SU-DHL-6 (cell line): Measurements from ENCODE around the gene IFNL2.
"Not testable (repeated sequence)": the region's sequence is repeated elsewhere in the genome, so short reads cannot be mapped to it uniquely, and the experiment has no call there.

Source experiments
- H2AFZ ChIP-seq: fragments of 200-600 bp; sonication (generic); 2 replicates; pipeline ENCODE4 v1.6.1; 2014; ENCODE audit warnings: low read depth, mild to moderate bottlenecking, moderate library complexity, mixed read lengths, antibody characterized with exemption, low read length; ENCODE audit not compliant: severe bottlenecking
- H3F3A ChIP-seq: fragments of 200-600 bp; shearing (Covaris generic); 2 replicates; pipeline ENCODE4 v1.6.0; 2016; ENCODE audit warnings: antibody characterized with exemption, mild to moderate bottlenecking; ENCODE audit not compliant: insufficient read depth
- H3K27ac ChIP-seq: fragments of 200-600 bp; sonication (generic); 2 replicates; pipeline ENCODE4 v1.5.1; 2016; ENCODE audit warnings: low read depth, mild to moderate bottlenecking, low read length, moderate library complexity, mixed read lengths
- H3K27me3 ChIP-seq: fragments of 200-600 bp; sonication (generic), shearing (Covaris generic); 2 replicates; pipeline ENCODE4 v1.6.0; 2014; ENCODE audit warnings: mild to moderate bottlenecking, low read length
- H3K36me3 ChIP-seq: fragments of 200-600 bp; sonication (generic); 2 replicates; pipeline ENCODE4 v1.6.1; 2014; ENCODE audit warnings: mild to moderate bottlenecking, low read length, mixed read lengths
- H3K4me2 ChIP-seq: fragments of 300-600, 200-600 bp; shearing (Covaris generic), sonication (generic); 2 replicates; pipeline ENCODE4 v1.6.0; 2014; ENCODE audit warnings: low read length, low read depth, mild to moderate bottlenecking; ENCODE audit not compliant: poor library complexity, severe bottlenecking
- H3K4me3 ChIP-seq: fragments of 200-600 bp; sonication (generic); 2 replicates; pipeline ENCODE4 v1.5.1; 2014; ENCODE audit warnings: antibody characterized with exemption, low read length, mild to moderate bottlenecking, mixed read lengths; ENCODE audit not compliant: insufficient read depth, poor library complexity, severe bottlenecking
- H3K79me2 ChIP-seq: fragments of 200-600 bp; sonication (generic); 2 replicates; pipeline ENCODE4 v1.6.1; 2014; ENCODE audit warnings: mild to moderate bottlenecking, low read length, moderate library complexity; ENCODE audit not compliant: insufficient read depth
- H3K9ac ChIP-seq: fragments of 200-600 bp; sonication (generic); 2 replicates; pipeline ENCODE4 v1.7.0; 2014; ENCODE audit warnings: mild to moderate bottlenecking, low read length
- H3K9me2 ChIP-seq: fragments of 200-600 bp; sonication (generic); replicated peaks from 2 replicates; pipeline ENCODE4 v1.6.1; 2014; ENCODE audit warnings: low read length; ENCODE audit not compliant: insufficient read depth
- H3K9me3 ChIP-seq: fragments of 200-600 bp; sonication (generic); 2 replicates; pipeline ENCODE4 v1.6.1; 2014; ENCODE audit warnings: low read length, mixed read lengths; ENCODE audit not compliant: insufficient read depth
- H4K20me1 ChIP-seq: fragments of 200-600 bp; sonication (generic); 2 replicates; pipeline ENCODE4 v1.6.1; 2014; ENCODE audit warnings: low read depth, mild to moderate bottlenecking, antibody characterized with exemption, low read length, moderate library complexity, mixed read lengths
- EZH2phosphoT487 ChIP-seq: fragments of 200-600 bp; sonication (generic), shearing (Covaris generic); conservative IDR thresholded peaks from 2 replicates; pipeline ENCODE4 v1.6.1; 2018; ENCODE audit warnings: mild to moderate bottlenecking, antibody characterized with exemption, low read length, moderate library complexity, mixed read lengths
- TF ChIP-seq, protein P1 (sequence below): fragments of 200-600 bp; sonication (generic); IDR thresholded peaks from one replicate; pipeline ENCODE4 v1.5.1; 2017; ENCODE audit warnings: antibody characterized with exemption, mild to moderate bottlenecking, low read length, moderate library complexity; ENCODE audit not compliant: insufficient read depth, poor library complexity, severe bottlenecking

IFNL2 gene

DNA sequence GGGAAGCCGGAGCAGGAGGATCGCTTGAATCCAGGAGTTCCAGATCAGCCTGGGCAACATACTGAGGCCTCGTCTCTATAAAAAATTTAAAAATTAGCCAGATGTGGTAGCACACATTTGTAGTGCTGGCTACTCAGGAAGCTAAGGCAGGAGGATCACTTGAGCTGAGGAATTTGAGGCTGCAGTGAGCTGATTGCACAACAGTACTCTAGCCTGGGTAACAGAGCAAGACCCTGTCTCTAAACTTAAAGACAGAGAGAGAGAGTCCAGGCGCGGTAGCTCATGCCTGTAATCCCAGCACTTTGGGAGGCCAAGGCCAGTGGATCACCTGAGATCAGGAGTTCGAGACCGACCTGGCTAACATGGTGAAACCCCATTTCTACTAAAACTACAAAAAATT, 27.8 kb upstream of the IFNL2 start:
- no peaks in the 10 kb centered on the region for H3K9me2 ChIP-seq
- no peaks in the 10 kb centered on the region for H3K27me3 ChIP-seq
- no peak overlapping the region for H3K4me3 ChIP-seq
- no peak for TF ChIP-seq EZH2phosphoT487
- TF ChIP-seq, protein P1, sequence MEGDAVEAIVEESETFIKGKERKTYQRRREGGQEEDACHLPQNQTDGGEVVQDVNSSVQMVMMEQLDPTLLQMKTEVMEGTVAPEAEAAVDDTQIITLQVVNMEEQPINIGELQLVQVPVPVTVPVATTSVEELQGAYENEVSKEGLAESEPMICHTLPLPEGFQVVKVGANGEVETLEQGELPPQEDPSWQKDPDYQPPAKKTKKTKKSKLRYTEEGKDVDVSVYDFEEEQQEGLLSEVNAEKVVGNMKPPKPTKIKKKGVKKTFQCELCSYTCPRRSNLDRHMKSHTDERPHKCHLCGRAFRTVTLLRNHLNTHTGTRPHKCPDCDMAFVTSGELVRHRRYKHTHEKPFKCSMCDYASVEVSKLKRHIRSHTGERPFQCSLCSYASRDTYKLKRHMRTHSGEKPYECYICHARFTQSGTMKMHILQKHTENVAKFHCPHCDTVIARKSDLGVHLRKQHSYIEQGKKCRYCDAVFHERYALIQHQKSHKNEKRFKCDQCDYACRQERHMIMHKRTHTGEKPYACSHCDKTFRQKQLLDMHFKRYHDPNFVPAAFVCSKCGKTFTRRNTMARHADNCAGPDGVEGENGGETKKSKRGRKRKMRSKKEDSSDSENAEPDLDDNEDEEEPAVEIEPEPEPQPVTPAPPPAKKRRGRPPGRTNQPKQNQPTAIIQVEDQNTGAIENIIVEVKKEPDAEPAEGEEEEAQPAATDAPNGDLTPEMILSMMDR, result no peak
- no peak overlapping the region for H3K4me2 ChIP-seq
- no peak overlapping the region for H3K9ac ChIP-seq
- H3K27ac ChIP-seq, result no peak overlapping the region
- H4K20me1 ChIP-seq, result no peaks in the 10 kb centered on the region
- no peaks in the 10 kb centered on the region for H3F3A ChIP-seq
- no peaks in the 10 kb centered on the region for H3K36me3 ChIP-seq
- H2AFZ ChIP-seq, result no peak overlapping the region
- no peaks in the 10 kb centered on the region for H3K9me3 ChIP-seq
- no peaks in the 10 kb centered on the region for H3K79me2 ChIP-seq

DNA sequence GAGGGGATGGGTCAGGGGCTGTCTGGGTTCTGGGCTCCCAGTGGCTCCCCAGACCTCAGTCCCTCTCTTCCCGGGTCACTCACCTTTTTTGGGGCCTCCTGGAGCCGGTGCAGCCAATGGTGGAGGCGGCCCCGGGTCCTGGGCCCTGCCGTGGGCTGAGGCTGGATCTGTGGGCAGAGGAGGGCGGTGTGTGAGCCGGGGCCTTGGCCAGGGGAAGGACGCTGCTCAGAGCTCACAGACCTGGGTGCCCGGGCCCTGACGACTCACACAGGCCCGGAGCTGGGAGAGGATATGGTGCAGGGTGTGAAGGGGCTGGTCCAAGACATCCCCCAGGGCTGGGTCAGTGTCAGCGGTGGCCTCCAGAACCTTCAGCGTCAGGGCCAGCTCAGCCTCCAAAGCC, 24.5 kb upstream of the IFNL2 start:
- not testable (repeated sequence) for H3K36me3 ChIP-seq, H3F3A ChIP-seq, H3K79me2 ChIP-seq, H3K4me3 ChIP-seq, H3K9me3 ChIP-seq, H2AFZ ChIP-seq, H3K4me2 ChIP-seq, H3K27ac ChIP-seq, H3K27me3 ChIP-seq, H4K20me1 ChIP-seq, H3K9ac ChIP-seq, H3K9me2 ChIP-seq

DNA sequence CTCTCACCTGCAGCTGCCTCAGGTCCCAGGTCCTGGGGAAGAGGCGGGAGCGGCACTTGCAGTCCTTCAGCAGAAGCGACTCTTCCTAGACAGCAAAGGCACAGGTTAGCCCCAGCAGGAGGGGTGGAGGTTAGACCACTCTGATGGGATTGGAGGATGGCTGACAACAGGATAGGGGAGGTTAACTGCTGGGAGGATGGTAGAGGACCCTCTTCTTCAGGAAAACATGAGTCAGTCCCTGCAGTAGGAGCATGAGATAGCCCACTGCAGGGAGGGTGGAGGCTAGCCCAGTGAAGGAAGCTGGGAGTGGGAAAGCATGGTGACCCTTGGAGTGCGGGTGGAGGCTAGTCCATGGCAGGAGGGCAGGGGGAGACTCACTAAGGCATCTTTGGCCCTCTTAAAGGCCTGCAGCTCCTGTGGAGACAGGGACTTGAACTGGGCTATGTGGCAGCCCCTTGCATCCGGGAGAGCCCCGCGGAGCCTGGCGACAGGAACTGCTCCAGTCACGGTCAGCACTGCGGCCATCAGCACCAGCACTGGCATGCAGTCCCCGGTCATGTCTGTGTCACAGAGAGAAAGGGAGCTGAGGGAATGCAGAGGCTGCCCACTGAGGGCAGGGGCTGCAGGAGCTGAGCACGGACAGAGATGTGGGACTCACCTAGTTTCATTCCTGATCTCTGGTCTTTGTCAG, 23.6 kb upstream of the IFNL2 start, which contains the start of gene IFNL3:
Gene IFNL3 (minus strand): TSS at position 597 of the 691 bp plus-strand sequence. CDS start 39 bp downstream, at position 558.
- not testable (repeated sequence) for H4K20me1 ChIP-seq, H3K36me3 ChIP-seq, H3K4me3 ChIP-seq, H3K9me3 ChIP-seq, H3F3A ChIP-seq, H3K79me2 ChIP-seq, H3K27me3 ChIP-seq, H3K4me2 ChIP-seq, H3K9me2 ChIP-seq, H3K9ac ChIP-seq, H3K27ac ChIP-seq, H2AFZ ChIP-seq

DNA sequence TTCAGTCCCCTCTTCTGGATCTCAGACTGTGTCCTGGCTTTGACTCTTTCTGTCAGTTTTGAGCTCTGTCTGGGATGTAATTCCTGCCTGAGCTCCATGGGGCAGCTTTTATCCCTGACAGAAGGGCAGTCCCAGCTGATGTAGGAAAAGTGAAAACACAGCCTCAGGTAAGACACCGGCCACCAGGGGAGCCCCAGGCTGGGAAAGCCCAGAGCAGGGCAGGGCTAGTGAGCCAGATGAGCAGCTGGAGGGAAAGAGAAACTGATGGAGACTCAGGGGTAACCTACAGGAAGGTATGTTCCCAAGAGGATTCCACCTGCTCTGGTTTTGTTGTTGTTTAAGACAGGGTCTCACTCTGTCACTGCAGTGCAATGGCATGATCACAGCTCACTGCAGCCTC, 23.0 kb upstream of the IFNL2 start:
- not testable (repeated sequence) for H3K4me3 ChIP-seq, H3K79me2 ChIP-seq, H3K36me3 ChIP-seq, H2AFZ ChIP-seq, H3K27me3 ChIP-seq, H3K27ac ChIP-seq, H3K9me3 ChIP-seq, H3F3A ChIP-seq, H3K9ac ChIP-seq, H3K4me2 ChIP-seq, H3K9me2 ChIP-seq, H4K20me1 ChIP-seq

DNA sequence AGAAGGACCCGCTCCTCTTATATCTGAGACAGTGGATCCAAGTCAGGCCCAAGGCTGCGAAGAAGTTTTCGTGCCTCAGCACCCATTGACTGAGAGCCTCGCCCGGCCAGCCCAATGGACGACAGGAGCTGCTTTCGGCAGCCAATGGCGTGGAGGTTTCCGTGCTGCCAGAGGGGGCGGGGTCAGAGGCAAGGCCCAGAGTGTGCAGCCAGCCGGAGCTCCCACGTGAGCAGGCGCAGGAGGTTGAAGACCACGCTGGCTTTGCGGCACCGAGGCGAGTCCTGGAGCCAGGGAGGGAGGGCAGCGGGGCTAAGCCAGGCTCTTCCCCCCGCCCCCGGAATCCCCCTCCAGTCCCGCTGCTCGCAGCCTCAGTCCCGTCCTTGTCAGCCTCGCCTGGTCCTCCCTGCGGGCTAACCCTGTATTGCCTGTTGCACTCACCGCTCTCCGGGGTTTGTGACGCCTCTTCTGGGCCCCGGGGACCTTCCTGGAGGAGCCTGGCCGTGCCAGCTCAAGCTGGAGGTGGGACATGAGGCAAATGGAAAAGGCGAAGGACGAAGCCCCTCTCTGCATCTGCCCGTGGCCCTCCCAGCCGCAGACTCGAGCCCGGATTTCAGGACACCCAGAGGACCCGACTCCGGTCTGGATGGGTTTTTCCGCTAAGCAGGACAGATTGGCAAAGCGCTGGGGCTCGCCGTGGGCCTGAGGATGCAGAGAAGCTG, 21.1 kb upstream of the IFNL2 start:
- Histone ChIP-seq H3K9me3 (no peaks in the 10 kb centered on the region), H2AFZ (no peak overlapping the region), H3K27me3 (no peaks in the 10 kb centered on the region), H3K79me2 (no peaks in the 10 kb centered on the region), H3F3A (no peaks in the 10 kb centered on the region), H3K4me2 (no peak overlapping the region), H3K36me3 (no peaks in the 10 kb centered on the region), H3K4me3 (no peak overlapping the region), H3K27ac (no peak overlapping the region), H3K9me2 (no peaks in the 10 kb centered on the region), H3K9ac (no peak overlapping the region), H4K20me1 (no peaks in the 10 kb centered on the region)
- no peak for TF ChIP-seq EZH2phosphoT487
- TF ChIP-seq, protein P1, result no peak
